Caki2 (cell line): Measurements from ENCODE around the gene TRIM17. TPM values are rescaled to one million over a fixed set of nuclear protein-coding genes. Genes with fewer than 3 reads are reported as not detected.

ENCODE experiments used
- DNase-seq: peaks from one replicate; pipeline ENCODE4 v3.0.0-alpha.2; 2015; ENCODE audit warnings: low read depth
- in situ Hi-C: cut with HindIII; loops from 2 replicates; pipeline ENCODE4 v1.10.0; 2016; ENCODE audit warnings: low sequenced_read_pairs, low pct_unique_long_range_greater_than_20kb, mixed read lengths
- total RNA-seq: library from RNA; depleted of rRNA; stranded (reverse); fragments of >200 nt; shearing (Covaris generic); gene quantifications from 2 replicates; pipeline ENCODE4 v1.2.3, GENCODE V29; 2014; ENCODE audit warnings: low replicate concordance

Gene TRIM17
- total RNA-seq, 1 experiment from 2014 or later, result not detected

DNA sequence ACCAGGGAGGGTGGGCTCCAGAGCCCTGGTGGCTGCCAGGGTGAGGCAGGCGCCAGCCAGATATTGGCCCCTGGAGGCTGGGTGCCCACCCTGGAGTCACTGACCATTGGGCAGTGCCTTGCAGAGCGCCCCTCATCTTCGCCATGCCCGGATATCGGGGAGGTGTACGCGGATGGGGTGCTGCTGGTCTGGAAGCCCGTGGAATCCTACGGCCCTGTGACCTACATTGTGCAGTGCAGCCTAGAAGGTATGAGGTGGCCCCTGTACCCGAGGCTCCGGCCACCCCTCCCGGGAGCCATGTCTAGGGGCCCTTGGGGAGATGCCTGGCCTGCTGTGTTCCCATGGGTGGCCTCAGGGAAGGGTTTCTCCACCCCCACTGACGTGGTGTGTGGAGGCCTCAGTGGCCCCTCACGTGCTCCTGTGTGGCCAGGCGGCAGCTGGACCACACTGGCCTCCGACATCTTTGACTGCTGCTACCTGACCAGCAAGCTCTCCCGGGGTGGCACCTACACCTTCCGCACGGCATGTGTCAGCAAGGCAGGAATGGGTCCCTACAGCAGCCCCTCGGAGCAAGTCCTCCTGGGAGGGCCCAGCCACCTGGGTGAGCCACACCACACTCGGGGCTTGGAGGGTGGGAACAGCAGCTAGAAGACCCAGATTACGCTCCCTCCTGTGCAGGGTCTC lies 40.9 kb downstream of the TRIM17 start:
- no peak for DNase-seq
- in situ Hi-C loops, result no loop called here

DNA sequence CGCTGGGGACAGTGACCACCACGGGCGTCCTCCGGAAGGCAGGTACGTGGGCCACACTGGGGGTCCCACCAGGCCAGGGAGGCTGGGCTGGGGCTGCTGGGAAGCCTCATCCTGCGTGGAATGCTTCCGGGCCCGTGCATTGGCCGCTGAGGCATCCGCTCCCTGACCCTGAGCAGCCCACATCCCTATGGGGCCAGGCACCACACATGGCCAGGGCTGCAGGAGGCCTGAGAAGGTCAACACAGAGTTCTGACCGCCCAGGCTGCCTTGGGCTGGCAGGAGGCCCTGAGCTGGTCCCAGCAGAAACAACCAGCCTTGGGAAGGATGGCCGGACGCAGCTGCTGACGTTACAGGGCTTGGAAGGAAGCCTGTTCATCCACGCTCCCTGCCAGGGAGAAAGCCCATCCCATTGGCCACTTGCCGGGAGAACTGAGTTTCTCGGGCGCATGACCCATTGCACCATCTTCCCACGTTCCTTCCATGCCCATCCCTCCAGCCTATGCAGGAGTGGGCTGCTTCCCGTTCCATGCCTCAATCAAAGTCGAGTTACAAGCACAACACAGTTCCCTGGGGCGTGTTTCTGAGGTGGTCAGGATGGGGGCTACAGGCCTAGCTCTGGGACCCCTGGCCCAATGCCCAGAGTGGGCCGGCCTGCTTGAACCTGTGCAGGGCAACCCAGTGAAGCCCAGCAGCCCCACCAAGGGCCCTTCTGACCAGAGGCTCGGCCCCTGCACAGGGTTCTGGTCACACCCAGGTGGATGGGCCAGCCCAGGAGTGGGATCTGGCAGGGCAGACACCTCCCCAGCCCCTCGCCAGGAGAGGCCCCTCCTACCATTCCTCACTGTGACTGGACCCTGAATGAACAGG lies 41.7 kb downstream of the TRIM17 start:
- DNase-seq, result no peak
- in situ Hi-C loops, result no loop called here

GRCh38 chr1:228373681-228374571 lies 42.7 kb downstream of the TRIM17 start:
- DNase-seq, result no peak
- in situ Hi-C loops, result no loop called here

GRCh38 chr1:228373004-228373680 lies 43.5 kb downstream of the TRIM17 start:
- DNase-seq, result no peak
- in situ Hi-C loops, result no loop called here

- in situ Hi-C loops, result no loop called here
- peak; percentile 76 for DNase-seq
Observed at GRCh38 chr1:228372183-228373003, 44.3 kb downstream of the TRIM17 start.

DNA sequence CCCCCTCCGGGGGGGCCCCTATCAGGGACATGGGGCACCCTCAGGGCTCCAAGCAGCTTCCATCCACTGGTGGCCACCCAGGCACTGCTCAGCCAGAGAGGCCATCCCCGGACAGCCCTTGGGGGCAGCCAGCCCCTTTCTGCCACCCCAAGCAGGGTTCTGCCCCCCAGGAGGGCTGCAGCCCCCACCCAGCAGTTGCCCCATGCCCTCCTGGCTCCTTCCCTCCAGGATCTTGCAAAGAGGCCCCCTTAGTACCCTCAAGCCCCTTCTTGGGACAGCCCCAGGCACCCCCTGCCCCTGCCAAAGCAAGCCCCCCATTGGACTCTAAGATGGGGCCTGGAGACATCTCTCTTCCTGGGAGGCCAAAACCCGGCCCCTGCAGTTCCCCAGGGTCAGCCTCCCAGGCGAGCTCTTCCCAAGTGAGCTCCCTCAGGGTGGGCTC lies 44.9 kb downstream of the TRIM17 start:
- no peak for DNase-seq
- in situ Hi-C loops, result no loop called here

DNA sequence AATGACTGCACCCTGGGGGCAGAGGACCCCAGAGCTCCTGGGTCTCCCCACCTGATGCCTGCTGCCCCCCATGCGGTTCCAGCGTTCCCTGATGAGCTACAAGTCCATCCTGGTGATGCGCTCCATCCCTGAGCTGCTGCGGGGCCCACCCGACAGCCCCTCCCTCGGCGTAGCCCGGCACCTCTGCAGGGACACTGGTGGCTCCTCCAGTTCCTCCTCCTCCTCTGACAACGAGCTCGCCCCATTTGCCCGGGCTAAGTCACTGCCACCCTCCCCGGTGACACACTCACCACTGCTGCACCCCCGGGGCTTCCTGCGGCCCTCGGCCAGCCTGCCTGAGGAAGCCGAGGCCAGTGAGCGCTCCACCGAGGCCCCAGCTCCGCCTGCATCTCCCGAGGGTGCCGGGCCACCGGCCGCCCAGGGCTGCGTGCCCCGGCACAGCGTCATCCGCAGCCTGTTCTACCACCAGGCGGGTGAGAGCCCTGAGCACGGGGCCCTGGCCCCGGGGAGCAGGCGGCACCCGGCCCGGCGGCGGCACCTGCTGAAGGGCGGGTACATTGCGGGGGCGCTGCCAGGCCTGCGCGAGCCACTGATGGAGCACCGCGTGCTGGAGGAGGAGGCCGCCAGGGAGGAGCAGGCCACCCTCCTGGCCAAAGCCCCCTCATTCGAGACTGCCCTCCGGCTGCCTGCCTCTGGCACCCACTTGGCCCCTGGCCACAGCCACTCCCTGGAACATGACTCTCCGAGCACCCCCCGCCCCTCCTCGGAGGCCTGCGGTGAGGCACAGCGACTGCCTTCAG lies 45.5 kb downstream of the TRIM17 start:
- in situ Hi-C loops, result no loop called here
- no peak for DNase-seq

DNA sequence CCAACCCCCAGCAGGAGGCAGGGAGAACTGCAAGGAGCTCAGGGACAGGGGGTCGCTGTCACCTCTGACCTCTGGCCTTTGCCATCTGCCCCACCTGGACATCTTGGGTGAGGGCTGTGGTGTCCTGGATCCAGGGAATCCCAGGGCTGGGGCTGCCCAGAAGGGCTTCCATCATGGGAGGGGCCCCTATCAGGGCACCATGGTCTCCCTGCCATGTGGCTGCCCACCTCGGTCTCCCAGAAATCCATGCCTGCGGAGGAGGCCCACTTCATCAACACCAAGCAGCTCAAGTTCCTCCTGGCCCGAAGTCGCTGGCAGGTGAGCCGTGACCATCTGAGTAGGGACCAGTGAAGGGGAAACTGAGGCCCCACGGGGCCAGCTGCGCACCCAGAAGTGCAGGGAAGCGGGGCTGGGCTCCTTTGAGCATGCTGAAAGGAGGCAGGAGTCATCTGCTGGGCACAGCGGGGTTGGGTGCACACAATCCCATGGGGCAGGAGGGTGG lies 46.2 kb downstream of the TRIM17 start:
- in situ Hi-C loops, result no loop called here
- no peak for DNase-seq

GRCh38 chr1:228369608-228370438 lies 46.8 kb downstream of the TRIM17 start:
- no peak for DNase-seq
- in situ Hi-C loops, result no loop called here

GRCh38 chr1:228368801-228369607 lies 47.7 kb downstream of the TRIM17 start:
- DNase-seq, result no peak
- in situ Hi-C loops, result no loop called here

- DNase-seq, result no peak
- in situ Hi-C loops, result no loop called here
Observed at GRCh38 chr1:228367798-228368791, 48.6 kb downstream of the TRIM17 start.

DNA sequence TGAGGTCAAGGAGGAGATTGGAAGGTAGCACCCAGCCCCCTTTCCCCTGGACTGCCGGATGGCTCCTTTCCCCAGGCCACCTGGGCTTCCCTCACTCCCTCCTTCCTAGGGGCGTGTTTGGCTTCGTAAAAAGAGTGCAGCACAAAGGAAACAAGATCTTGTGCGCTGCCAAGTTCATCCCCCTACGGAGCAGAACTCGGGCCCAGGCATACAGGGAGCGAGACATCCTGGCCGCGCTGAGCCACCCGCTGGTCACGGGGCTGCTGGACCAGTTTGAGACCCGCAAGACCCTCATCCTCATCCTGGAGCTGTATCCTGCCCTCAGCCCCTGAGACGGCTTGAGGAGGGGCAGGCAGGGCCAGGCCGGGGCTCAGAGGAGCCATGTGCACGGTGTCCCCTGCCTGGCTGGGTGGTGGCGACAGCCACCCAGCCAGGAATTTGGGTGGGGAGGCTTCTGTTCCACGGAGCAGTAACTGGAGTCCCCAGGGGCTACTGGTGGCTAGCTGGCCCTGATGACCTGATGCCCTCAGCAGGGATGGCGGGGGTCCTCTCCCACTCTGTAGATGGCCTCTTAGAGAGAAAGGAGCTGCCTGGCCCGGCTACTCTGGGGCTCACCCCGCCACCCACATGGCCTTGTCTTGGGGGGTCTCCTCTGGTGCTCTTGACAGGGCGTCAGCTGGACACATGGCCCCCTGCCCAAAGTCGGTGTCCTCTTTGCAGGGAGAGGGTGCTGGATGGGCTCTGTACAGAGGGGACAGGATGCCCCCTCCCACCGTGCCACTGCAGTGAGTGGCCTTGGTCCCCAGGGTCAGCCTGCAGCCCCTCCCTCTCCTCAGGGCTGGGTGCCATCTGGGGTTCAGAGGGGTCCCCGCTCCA lies 49.6 kb downstream of the TRIM17 start:
- in situ Hi-C loops, result no loop called here

More for the DNA sequence above, 49.6 kb downstream of the TRIM17 start:
- DNase-seq, result no peak
